ENCODE measurements around the gene DSG1. TPM values are rescaled to one million over a fixed set of nuclear protein-coding genes. Genes with fewer than 3 reads are reported as not detected.

DSG1 gene
- total RNA-seq, 6 donors from 2014 or later: not detected

DNA sequence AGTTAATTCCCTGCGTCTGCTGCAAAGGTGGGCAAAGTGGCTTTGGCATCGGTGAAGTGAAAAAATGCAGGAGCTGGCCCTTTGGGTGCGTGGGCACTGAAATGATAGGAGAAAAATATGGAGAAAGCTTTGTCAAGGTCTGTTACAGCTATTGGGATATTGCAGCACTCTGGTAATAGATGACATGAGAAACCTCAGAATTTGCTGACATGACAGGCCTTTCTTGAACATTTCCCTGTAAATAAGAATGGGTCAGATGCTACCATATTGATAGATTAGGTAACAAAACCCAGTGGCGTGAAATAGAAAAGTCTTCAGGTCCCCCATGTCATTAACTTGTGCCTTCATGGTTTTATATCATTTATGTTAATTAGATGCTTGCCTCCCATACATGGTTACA lies 46.2 kb downstream of the DSG1 start:
- no peak for TF ChIP-seq EP300 (IDR thresholded peaks at IDR 0.05)
- no peak for TF ChIP-seq POLR2AphosphoS5 (IDR thresholded peaks at IDR 0.05)
- no peak for TF ChIP-seq POLR2A (IDR thresholded peaks at IDR 0.05)
- TF ChIP-seq CTCF (IDR thresholded peaks at IDR 0.05): no peak
- no peaks in the 10 kb centered on the region for H3K4me1 ChIP-seq
- 90 to 92% methylated on average over 4 of the region's 4 CpGs for WGBS, 2 donors

DNA sequence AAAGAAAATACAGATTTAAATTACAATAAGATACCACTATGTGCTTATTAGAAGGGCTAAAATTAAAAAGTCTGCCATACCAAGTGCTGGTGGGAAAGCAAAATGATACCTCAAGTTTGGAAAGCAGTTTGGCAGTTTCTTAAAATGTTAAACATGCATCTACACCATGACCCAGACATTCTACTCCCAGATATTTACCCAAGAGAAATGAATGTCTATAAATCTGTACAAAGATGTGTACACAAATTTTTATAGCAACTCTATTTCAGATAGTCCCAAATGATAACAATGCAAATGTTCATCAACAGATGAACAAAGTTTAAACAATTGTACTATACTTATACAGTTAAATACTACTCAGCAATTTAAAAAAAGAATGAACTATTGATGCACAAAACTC lies 51.5 kb downstream of the DSG1 start:
- Histone ChIP-seq H3K4me3 (no peak overlapping the region), H3K27me3 (no peaks in the 10 kb centered on the region), H3K4me1 (no peaks in the 10 kb centered on the region), H3K36me3 (no peaks in the 10 kb centered on the region), H3K9me3 (no peaks in the 10 kb centered on the region), H3K27ac (no peak overlapping the region)
- TF ChIP-seq CTCF (IDR thresholded peaks at IDR 0.05) (no peak), EP300 (IDR thresholded peaks at IDR 0.05) (no peak), POLR2A (IDR thresholded peaks at IDR 0.05) (no peak), POLR2AphosphoS5 (IDR thresholded peaks at IDR 0.05) (no peak)
- ATAC-seq (ENCODE audit: low FRiP score in 2 of 2): no peak
- DNase-seq: no peak

More for the DNA sequence above, 46.2 kb downstream of the DSG1 start:
- Histone ChIP-seq H3K36me3 (no peaks in the 10 kb centered on the region), H3K4me3 (no peak overlapping the region), H3K27me3 (no peaks in the 10 kb centered on the region), H3K27ac (no peak overlapping the region), H3K9me3 (no peaks in the 10 kb centered on the region)
- DNase-seq: no peak
- ATAC-seq (ENCODE audit: low FRiP score in 2 of 2): no peak

GRCh38 chr18:31371989-31372388 lies 54.0 kb downstream of the DSG1 start:
- no peaks in the 10 kb centered on the region for H3K4me1 ChIP-seq
- no peak overlapping the region for H3K27ac ChIP-seq
- ATAC-seq (ENCODE audit: low FRiP score in 2 of 2): no peak
- DNase-seq: no peak
- no peaks in the 10 kb centered on the region for H3K27me3 ChIP-seq
- no peak overlapping the region for H3K4me3 ChIP-seq
- no peaks in the 10 kb centered on the region for H3K9me3 ChIP-seq
- no peaks in the 10 kb centered on the region for H3K36me3 ChIP-seq
- TF ChIP-seq EP300 (IDR thresholded peaks at IDR 0.05) (no peak), POLR2A (IDR thresholded peaks at IDR 0.05) (no peak), CTCF (IDR thresholded peaks at IDR 0.05) (no peak), POLR2AphosphoS5 (IDR thresholded peaks at IDR 0.05) (no peak)

GRCh38 chr18:31373641-31374040 lies 55.7 kb downstream of the DSG1 start:
- Histone ChIP-seq H3K4me1 (no peaks in the 10 kb centered on the region), H3K9me3 (no peaks in the 10 kb centered on the region), H3K4me3 (no peak overlapping the region), H3K27me3 (no peaks in the 10 kb centered on the region), H3K27ac (no peak overlapping the region), H3K36me3 (no peaks in the 10 kb centered on the region)
- ATAC-seq (ENCODE audit: low FRiP score in 2 of 2): no peak
- 73 to 90% methylated on average over 4 of the region's 4 CpGs for WGBS, 2 donors
- TF ChIP-seq POLR2AphosphoS5 (IDR thresholded peaks at IDR 0.05): no peak
- DNase-seq: no peak

- H3K9me3 ChIP-seq: no peaks in the 10 kb centered on the region
These were observed 58.5 kb downstream of the DSG1 start, which contains the start of gene DSG4 for GRCh38 chr18:31376477-31376876. DSG4 (plus strand) TSS chr18:31376777; CDS start chr18:31376912, 135 bp downstream.

More at GRCh38 chr18:31376477-31376876, 58.5 kb downstream of the DSG1 start, which contains the start of gene DSG4:
- H3K27me3 ChIP-seq: no peaks in the 10 kb centered on the region
- no peaks in the 10 kb centered on the region for H3K4me1 ChIP-seq
- WGBS, 2 donors: 89 to 92% methylated on average over 3 of the region's 3 CpGs
- TF ChIP-seq POLR2AphosphoS5 (IDR thresholded peaks at IDR 0.05) (no peak), POLR2A (IDR thresholded peaks at IDR 0.05) (no peak), EP300 (IDR thresholded peaks at IDR 0.05) (no peak), CTCF (IDR thresholded peaks at IDR 0.05) (no peak)
- ATAC-seq (ENCODE audit: low FRiP score in 2 of 2): no peak
- no peak for DNase-seq
- H3K4me3 ChIP-seq: no peak within 1 kb of the TSS
- no peak within 1 kb of the TSS for H3K27ac ChIP-seq
- H3K36me3 ChIP-seq: no peaks in the 10 kb centered on the region

Measured in upper lobe of left lung (tissue), 6 donors.